GM06990 (cell line): Measurements from ENCODE around the gene ENOX2.

Experiments used
- DNase-seq: peaks from one replicate; pipeline ENCODE4 v3.0.0-alpha.2; 2011; ENCODE audit not compliant: insufficient read length; ENCODE audit errors: extremely low read depth
- H3K27me3 ChIP-seq: replicated peaks from 2 replicates; pipeline ENCODE4 v1.6.0; 2011; ENCODE audit warnings: low read length; ENCODE audit not compliant: control insufficient read depth, insufficient read depth
- H3K36me3 ChIP-seq: 2 replicates; pipeline ENCODE4 v1.5.1; 2011; ENCODE audit warnings: low read length; ENCODE audit not compliant: control insufficient read depth, insufficient read depth
- H3K4me3 ChIP-seq: replicated peaks from 2 replicates; pipeline ENCODE4 v1.5.1; 2011; ENCODE audit warnings: low read depth, mild to moderate bottlenecking, control low read depth, low read length
- TF ChIP-seq, protein P1 (sequence below): IDR thresholded peaks from 2 replicates; pipeline ENCODE4 v1.5.1; 2011; ENCODE audit warnings: low read length, control low read depth, mild to moderate bottlenecking, inconsistent platforms; ENCODE audit not compliant: insufficient read depth, poor library complexity, severe bottlenecking

ENOX2 gene

DNA sequence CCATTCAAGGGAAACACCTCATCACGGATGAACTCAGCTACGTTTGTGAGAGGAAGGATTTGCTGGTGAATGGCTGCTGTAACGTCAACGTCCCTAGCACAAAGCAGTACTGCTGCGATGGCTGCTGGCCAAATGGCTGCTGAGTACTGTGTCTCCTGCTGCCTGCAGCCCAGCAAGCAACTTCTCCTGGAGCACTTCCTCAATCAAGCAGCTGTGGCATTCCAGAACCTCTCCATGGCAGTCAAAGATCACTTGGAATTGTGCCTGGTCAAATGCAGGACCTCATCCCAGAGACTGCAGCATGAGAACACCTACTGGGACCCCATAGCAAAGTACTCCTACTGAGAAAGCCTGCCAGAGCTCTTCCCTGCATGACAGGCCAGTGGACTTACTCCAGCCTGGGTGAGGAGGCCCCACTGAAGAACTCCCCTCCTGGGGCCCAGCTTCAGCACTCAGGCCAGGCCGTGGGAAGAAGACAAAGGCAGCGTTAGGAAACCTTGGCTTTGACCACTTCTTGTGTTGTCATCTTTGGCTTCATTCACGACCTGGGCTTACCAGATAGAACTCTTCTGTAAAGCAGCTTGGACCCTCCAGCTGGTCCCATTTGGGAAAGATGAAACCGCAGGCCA, 256.9 kb downstream of the ENOX2 start:
- Histone ChIP-seq H3K27me3 (no peaks in the 10 kb centered on the region), H3K36me3 (no peaks in the 10 kb centered on the region), H3K4me3 (no peak overlapping the region)
- DNase-seq = no peak
- TF ChIP-seq, protein P1, sequence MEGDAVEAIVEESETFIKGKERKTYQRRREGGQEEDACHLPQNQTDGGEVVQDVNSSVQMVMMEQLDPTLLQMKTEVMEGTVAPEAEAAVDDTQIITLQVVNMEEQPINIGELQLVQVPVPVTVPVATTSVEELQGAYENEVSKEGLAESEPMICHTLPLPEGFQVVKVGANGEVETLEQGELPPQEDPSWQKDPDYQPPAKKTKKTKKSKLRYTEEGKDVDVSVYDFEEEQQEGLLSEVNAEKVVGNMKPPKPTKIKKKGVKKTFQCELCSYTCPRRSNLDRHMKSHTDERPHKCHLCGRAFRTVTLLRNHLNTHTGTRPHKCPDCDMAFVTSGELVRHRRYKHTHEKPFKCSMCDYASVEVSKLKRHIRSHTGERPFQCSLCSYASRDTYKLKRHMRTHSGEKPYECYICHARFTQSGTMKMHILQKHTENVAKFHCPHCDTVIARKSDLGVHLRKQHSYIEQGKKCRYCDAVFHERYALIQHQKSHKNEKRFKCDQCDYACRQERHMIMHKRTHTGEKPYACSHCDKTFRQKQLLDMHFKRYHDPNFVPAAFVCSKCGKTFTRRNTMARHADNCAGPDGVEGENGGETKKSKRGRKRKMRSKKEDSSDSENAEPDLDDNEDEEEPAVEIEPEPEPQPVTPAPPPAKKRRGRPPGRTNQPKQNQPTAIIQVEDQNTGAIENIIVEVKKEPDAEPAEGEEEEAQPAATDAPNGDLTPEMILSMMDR = no peak

DNA sequence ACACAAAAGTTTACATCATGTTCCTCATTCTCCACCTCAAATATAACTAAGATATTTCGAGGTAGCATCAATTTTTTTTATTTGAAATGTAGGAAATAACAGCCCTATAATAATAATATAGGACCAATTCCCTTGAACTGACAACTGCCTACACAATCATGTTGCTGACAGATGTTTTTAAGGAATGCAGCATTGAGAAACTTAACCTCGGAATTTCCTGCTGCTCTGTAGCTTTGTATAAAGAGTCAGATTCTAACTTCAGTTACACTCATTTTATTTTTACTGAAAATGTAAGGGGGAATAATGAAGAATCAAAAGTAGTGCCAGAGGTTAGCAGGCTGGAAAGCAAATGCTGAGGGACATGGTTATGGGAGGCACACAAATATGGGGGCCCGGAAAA, 265.4 kb downstream of the ENOX2 start:
- TF ChIP-seq, protein P1 = no peak
- Histone ChIP-seq H3K4me3 (no peak overlapping the region), H3K36me3 (no peaks in the 10 kb centered on the region), H3K27me3 (no peaks in the 10 kb centered on the region)
- no peak for DNase-seq

DNA sequence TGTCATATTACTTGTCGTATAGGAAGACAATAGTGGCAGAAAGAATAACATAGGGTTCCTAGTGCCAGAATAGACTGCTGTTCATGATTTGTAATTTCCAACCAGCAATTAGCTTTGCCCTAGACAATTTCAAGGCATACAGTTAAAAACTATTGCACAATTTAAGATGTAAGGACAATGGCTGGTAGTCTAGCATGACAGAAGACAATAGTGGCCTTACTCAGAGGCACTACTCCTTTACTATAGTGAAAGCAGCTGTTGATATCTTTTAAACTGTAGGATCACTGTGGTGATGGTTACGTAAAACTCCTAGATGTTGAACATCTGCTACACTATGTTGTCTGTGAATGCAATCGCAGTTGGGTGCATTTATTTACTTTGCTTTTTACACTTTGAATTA, 266.7 kb downstream of the ENOX2 start:
- no peak for DNase-seq
- no peak overlapping the region for H3K4me3 ChIP-seq
- no peaks in the 10 kb centered on the region for H3K27me3 ChIP-seq
- TF ChIP-seq, protein P1 = no peak
- no peaks in the 10 kb centered on the region for H3K36me3 ChIP-seq

DNA sequence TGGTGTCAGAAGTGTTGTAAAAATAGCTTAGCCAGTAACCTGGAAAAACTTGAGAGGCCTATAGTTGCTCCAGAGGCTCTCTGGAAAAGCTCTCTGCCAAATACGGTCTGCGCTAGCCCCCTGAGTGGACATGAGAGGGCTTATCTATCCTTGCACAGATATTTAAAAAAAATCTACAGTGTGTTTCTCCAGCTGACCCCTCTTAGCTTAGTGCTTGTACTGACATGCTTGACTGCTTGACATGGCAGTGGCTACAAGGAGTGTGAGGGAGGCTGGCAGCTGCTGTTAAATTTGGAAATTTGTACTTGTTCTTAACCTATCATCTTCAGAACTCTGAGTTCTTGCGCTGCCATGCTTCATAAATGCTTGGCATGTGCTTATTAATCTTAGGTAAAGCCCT, 272.0 kb downstream of the ENOX2 start:
- Histone ChIP-seq H3K27me3 (no peaks in the 10 kb centered on the region), H3K36me3 (no peaks in the 10 kb centered on the region), H3K4me3 (no peak overlapping the region)
- TF ChIP-seq, protein P1 = no peak
- DNase-seq = no peak

DNA sequence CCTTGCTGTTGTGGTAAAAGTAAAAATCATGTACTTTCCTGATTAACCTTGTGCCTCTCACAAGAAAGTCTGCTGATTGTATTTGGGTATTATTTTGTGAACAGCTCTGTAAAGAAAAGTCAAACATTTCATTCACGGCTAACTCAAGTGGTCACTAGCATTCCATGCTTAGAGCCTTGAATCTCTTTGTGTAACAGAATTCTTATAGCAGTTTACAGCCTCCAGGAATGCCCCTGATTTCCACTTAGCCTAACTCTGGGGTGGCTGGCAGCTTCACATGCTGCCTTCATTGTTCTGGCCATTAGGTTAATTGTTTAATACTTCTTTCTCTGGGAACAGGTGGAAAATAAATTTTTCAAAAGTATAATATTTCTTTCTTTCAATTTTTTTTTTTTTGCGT, 274.5 kb downstream of the ENOX2 start:
- Histone ChIP-seq H3K36me3 (no peaks in the 10 kb centered on the region), H3K27me3 (no peaks in the 10 kb centered on the region), H3K4me3 (no peak overlapping the region)
- no peak for DNase-seq
- TF ChIP-seq, protein P1 = no peak

DNA sequence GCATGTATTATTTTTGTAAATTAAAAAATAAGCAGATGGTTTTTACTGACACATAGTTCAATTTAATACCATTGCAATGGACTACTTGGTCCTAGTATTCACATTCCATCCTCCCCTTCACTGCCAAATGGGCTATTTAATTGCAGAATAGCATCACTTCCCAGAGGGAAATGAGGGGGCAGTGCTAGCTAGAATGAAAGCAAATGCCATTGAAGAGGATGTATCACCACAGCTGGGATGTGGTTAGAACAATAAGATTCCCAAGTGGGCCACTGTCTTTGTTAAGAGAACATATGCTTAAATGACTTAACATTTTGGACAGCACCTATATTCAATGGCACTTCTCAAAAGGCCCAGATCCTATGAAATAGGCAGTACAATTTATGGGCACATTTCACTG, 276.5 kb downstream of the ENOX2 start:
- DNase-seq = no peak
- Histone ChIP-seq H3K36me3 (no peaks in the 10 kb centered on the region), H3K4me3 (no peak overlapping the region), H3K27me3 (no peaks in the 10 kb centered on the region)
- TF ChIP-seq, protein P1 = no peak
